CD4-positive, alpha-beta T cell treated with Interferon alpha-2 for 1 hour (primary cell): Measurements from ENCODE around the gene RBPJ.

Source experiments
- DNase-seq, 2 donors: peaks; one replicate each; pipeline ENCODE4 v3.0.0-alpha.2; 2020 to 2022

Gene RBPJ

GRCh38 chr4:26302031-26302899 is 18.5 kb upstream of the RBPJ start:
- no peak for DNase-seq

- no peak for DNase-seq
Measured at GRCh38 chr4:26303008-26303407, 17.8 kb upstream of the RBPJ start.

GRCh38 chr4:26307037-26307800 is 13.6 kb upstream of the RBPJ start:
- no peak for DNase-seq

DNA sequence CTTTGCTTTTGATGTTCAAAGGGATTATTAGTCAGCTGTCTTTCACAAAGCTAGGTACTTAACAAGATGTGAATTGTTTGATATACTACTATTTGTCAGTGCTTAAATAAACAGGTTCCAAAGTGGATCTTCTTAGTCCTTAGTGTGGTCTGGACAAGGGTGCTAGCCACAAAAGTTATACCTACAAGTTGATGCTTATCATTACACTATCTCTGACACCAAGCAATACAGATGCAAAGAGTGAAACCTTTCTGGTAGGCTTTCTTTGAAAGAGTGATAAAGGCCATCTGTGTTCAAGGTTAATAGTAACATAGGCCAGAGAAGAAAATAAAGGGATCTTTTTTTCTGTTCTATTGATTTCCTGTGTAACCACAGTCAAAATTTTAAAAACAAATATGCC is 12.2 kb upstream of the RBPJ start:
- DNase-seq, result peak in 1 of 2 donors; percentile 37

DNA sequence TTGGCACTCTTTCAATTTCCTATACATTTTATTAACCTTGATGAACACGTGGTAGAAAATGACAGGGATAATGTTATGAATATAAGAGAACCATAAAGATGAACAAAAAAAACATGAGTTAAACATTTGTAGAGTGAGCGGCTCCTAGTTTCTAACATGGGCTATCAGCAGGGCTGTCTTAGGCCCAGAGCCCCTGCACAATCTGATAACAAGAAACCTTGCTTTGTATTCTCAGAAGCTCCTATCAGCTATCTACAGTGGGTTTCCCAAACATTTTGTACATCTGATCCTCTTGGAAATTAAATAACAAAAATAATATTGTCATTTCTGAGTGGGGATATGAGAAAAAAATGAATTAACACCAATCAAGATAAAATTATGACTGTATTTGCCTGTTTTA is 10.6 kb upstream of the RBPJ start:
- no peak for DNase-seq

DNA sequence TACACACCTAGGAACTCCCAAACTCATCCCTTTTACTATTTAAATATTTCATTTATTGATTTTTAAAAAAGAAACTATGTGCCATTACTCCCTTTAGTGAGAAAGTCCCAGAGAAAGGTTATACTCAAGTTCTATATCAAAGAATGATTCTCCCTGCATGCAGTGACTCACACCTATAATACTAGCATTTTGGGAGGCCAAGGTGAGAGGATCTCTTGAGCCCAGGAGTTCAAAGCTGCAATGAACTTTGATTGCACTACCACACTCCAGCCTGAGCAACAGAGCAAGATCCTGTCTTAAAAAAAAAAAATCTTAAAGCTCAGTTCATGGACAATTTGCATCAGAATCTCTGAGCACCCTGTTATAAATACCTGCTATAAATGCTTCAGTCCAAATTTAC is 9.2 kb upstream of the RBPJ start:
- no peak for DNase-seq

GRCh38 chr4:26315316-26315932 is 5.4 kb upstream of the RBPJ start:
- peak in 1 of 2 donors; percentile 24 for DNase-seq

DNA sequence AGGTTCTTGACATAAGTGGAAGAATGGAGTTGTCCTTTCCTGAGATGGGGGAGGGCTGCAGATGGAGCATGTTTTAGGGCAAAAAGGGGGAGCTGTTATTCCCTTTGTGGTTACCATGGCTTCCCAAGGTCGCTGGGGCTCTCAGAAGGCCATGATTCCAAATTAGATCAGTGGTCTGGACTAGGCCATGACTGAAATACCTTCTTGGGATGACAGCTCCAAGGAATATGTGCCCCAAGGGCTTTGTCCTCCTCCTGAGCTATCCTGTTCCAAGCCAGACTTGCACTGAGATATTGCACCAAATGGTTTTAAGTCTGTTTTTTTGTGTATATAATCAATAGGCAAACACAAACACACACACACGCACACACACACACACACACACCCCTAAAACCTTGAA is 3.0 kb upstream of the RBPJ start:
- no peak for DNase-seq

DNA sequence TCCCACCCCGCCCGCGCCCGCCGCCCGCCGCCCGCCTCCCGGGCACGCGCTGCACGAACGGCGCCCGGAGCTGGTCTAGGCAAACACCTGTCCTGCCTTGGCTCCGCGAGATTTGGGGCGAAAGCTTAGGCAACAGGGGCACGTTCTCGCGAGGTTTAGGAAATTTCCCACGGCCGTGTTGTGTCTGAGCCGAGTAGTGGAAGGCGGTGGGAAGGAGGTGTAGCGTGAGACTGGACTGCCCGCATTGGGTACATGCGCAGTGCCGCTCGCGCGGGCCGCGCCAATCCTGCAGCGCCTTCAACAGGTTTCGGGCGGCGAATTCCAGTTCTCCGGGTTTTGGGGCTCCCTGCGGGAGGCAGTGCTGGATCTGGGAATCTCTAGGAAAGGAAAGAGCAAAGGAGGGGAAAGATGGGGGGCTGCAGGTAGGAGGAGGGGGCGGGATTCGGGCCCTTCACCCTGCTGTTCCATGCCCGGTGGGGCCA is 1.3 kb upstream of the RBPJ start:
- peak; percentile 97 to 99 for DNase-seq

DNA sequence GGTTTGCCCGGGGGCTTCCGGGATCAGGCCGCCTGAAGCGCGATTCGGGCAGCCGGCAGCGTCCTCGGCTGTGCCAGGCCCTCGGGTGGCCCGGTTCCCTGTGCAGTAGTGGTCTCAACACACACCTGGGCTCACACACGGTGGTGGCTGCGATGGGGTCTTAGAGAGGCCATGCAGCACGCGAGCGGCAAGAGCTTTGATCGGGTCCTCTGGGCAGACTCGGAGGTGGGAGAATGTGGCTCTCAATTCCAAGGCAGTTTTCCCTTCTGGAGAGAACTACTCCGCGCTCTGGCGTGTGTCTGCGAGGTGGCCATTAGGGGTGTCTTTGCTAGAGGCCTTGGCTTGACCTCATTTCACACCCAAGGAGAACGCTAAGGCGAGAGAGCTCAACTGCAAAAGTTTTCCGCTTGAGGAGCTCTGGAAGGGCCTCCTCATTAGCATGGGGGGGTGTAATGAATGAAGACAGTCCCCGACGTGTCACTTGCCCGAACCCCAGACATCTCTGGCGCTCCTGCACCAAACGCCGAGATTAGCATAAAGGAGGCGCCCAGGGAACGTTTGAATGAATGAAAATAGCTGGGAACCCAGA is 771 bp upstream of the RBPJ start:
- DNase-seq, result peak in 1 of 2 donors; percentile 57

GRCh38 chr4:26321373-26322221 is 783 bp downstream of the RBPJ start:
- DNase-seq, result peak in 1 of 2 donors; percentile 26

DNA sequence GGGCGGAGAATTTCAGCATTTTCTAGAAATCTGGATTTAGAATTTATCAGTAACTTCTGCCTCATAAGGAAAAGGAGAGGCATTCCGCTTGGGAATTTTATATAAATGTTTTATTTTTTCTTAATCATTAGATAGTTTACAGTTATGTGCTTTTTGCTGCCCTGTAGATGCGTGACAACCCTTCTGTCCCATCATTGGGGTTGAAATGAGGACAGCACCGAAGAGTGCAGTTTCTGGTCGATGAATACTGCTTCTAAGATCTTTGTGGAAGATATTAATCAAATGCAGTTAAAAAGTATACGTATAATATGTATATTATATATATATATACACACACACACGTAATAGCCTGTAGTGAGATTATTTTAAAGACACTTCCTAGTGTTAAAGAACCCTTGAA is 1.5 kb downstream of the RBPJ start:
- DNase-seq, result no peak

DNA sequence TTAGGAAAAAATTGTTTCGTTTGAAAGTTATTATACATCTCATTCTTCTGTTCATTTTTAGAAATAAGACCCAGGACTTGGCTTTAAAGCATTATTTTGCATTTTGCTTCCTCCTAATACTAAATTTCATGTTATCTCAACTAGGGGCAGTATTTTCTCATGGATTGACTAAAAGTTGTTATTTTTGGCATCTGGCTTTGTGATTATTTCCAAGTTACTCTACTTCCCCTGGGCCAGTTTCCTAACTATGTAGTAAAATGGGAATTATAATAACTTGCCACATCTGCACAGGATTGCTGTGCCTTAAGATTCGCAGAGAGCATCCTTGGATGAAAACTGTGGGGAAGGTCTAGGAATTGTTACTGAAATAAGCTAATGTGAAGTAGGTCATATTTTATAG is 3.0 kb downstream of the RBPJ start:
- no peak for DNase-seq

DNA sequence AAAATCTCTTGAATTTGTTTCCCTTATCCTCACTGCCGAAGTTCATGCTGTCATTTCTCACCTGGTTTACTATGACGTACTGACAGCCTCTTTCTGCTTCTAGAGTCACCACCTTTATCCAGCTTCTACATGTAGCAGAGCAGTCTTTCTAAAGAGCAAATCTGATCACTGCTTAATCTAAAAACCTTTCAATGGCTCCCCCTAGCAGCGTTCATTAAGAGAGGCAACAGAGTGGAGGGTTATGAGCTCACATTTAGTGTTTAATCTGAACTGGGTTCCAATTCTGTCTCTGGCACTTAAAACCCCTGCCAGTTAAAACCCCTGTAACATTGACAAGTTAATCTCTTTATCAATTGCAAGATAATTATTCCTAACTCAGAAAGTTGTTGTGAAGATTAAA is 4.4 kb downstream of the RBPJ start:
- DNase-seq, result peak; percentile 28 to 70

- no peak for DNase-seq
Measured at GRCh38 chr4:26326791-26327190, 6.0 kb downstream of the RBPJ start.

DNA sequence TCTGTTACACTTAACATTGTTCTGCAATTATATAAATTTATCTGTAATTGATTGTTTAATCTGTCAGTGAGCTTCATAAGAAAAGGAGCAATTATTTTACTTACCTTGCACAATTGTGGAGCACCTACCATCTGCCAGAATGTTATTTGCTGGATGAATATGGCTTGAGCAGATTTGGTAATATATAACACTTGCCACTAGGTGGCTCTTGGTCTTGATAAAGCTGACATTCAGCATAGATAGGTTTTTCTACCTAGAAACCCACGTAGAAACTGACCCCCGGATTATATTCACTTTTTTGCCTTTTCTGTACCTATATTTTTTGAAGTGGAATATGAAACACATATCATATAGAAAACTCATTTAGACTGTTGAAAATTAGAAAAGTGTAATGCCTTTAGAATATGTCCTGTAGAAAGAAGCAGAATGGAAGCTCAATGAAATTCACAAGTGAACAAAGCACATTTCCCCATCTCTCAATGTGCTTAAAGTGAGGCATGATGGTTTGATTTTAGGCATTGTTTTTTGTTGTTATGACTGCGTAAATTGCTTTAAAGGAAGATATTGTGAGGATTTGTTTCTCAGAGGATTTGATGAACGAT is 9.5 kb downstream of the RBPJ start:
- DNase-seq, result peak; percentile 9 to 68

DNA sequence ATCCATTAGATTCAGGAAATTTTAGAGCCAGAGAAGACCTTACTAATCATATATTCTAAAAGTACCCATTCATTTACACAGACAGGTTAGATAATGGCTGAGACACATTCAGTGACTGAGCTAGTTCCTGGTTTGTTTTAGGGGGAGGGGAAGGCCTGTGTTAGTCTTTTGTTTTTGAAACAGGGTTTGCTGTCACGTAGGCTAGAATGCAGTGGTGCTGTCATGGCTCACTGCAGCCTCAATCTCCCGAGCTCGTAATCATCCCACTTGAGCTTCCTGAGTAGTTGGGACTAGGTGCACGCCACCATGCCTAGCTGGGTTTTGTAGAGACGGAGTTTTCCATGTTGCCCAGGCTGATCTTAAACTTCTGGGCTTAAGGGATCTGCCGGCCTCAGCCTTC is 10.1 kb downstream of the RBPJ start:
- no peak for DNase-seq

DNA sequence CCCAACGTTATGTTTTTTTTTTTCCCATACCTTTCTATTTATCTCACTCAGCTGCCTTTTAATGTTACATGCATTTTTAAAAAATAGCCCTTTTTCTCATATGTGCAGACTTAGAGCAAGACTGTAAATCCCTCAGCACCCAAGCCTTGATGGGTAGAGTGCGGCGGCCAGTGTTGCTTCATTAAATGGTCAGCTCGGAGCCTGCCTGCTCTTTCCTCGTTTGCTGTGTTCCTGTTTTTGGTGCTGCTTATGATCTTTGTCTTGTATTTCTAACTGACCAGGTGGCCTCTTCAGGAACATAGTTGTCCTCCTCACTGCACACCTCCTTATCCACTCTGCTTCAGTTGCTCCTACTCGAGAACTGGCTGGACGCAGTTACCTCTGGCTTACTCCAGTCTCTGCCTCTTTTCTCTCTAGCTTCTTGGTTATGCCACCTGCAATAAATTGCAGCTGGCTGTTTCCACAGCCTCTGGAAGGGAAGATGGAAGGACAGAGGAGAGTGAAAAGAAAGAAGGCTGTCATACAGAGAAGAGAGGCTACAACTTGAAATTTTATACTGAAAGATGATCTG is 10.7 kb downstream of the RBPJ start:
- no peak for DNase-seq

DNA sequence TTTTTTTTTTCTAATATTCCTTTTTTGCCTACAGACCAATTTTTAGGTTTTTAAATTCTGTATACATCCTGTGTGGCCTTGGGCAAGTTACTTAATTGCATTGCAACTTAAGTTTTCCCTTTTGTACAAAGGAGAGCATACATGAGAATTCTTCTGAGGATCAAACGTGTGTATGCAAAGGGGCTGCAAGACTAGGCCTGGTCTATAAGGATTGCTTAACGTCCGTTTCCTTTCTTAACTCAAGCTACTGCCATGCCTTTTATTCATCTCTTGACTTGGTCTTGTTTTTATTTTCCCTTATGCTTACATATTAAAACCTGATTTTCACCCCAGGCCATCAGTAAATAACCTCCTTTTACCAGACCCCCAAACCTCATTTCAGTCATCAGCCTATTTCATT is 13.6 kb downstream of the RBPJ start:
- DNase-seq, result no peak

- no peak for DNase-seq
Measured at GRCh38 chr4:26337612-26338011, 16.8 kb downstream of the RBPJ start.

DNA sequence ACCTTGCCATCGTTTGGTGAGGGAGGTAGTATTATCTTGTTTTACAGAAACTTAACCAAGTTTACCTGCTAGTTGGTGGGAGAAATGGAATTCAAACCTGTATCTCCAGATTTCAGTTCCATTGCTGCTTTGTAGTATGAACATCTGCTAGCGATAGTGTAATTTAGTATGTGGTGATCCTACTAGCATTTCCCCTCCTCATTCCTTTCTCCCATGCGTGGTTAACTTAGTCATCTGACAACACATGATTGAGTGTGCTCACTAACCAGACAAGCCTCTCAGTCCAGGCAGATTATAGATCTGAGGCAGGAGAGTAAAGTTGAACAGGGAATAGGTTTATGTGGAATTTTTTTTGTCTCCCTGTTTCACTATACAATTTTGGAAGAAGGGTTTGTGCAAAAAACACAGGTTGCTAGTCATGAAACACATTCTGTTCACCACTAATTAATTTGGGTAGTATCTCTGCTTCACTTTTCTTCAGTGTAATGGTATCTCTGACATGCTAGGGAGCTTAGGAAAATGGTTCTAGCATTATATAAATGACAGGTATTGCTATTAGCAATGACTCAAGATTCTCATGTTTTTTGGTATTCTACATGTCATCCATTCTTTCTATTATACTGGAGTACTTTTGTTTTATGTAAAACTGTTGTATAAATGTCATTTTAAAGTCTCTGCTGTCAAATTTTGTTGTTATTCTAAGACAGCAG is 21.7 kb downstream of the RBPJ start:
- no peak for DNase-seq
